Limb (tissue), 2 donors: ENCODE measurements around the gene CSNK1D.

ENCODE experiments used
- DNase-seq, 2 donors: peaks; one replicate each; pipeline ENCODE4 v3.0.0-alpha.2; 2016; ENCODE audit errors: extremely low spot score in 2 of 2

The CSNK1D gene

GRCh38 chr17:82229698-82230608 is 43.5 kb downstream of the CSNK1D start:
- DNase-seq, result peak in 1 of 2 donors; percentile 50

- peak in 1 of 2 donors; percentile 76 for DNase-seq
Measured at GRCh38 chr17:82228842-82229697, 44.4 kb downstream of the CSNK1D start, which contains the start of gene SLC16A3. TSS of gene SLC16A3 (plus strand) at chr17:82229042. CDS start at chr17:82236009, 6,967 bp downstream.

GRCh38 chr17:82228278-82228841 is 45.1 kb downstream of the CSNK1D start:
- no peak for DNase-seq

GRCh38 chr17:82227629-82228277 is 45.7 kb downstream of the CSNK1D start:
- DNase-seq, result no peak

GRCh38 chr17:82226809-82227628 is 46.5 kb downstream of the CSNK1D start:
- no peak for DNase-seq

GRCh38 chr17:82226146-82226808 is 47.2 kb downstream of the CSNK1D start:
- DNase-seq, result no peak

- DNase-seq, result peak in 1 of 2 donors; percentile 30
Measured at GRCh38 chr17:82225368-82226029, 48.0 kb downstream of the CSNK1D start.

- DNase-seq, result peak in 1 of 2 donors; percentile 17
Measured at GRCh38 chr17:82224666-82225065, 48.8 kb downstream of the CSNK1D start.

- DNase-seq, result no peak
Measured at GRCh38 chr17:82223517-82223916, 50.0 kb downstream of the CSNK1D start.

- DNase-seq, result no peak
Measured at GRCh38 chr17:82222816-82223215, 50.7 kb downstream of the CSNK1D start.

- no peak for DNase-seq
Measured at GRCh38 chr17:82221341-82221902, 52.1 kb downstream of the CSNK1D start.

- DNase-seq, result no peak
Measured at GRCh38 chr17:82219753-82220709, 53.5 kb downstream of the CSNK1D start.

GRCh38 chr17:82219083-82219482 is 54.4 kb downstream of the CSNK1D start:
- DNase-seq, result no peak

- DNase-seq, result no peak
Measured at GRCh38 chr17:82218349-82219075, 55.0 kb downstream of the CSNK1D start.

GRCh38 chr17:82217530-82218204 is 55.8 kb downstream of the CSNK1D start:
- no peak for DNase-seq

GRCh38 chr17:82217120-82217529 is 56.4 kb downstream of the CSNK1D start:
- no peak for DNase-seq
